GM12875 (cell line): Measurements from ENCODE around the gene ZNRF1.
"Not testable (repeated sequence)": the region's sequence is repeated elsewhere in the genome, so short reads cannot be mapped to it uniquely, and the experiment has no call there.

ENCODE experiments used
- H3K4me3 ChIP-seq: one replicate; pipeline ENCODE4 v1.5.1; 2011; ENCODE audit warnings: low read depth, low read length, control low read depth
- CTCF ChIP-seq: IDR thresholded peaks from 2 replicates; pipeline ENCODE4 v1.5.1; 2011; ENCODE audit warnings: low read depth, mild to moderate bottlenecking, control low read depth, inconsistent platforms, low read length, moderate library complexity, borderline replicate concordance; ENCODE audit not compliant: insufficient read depth

The ZNRF1 gene

GRCh38 chr16:75120253-75120652 is 121.4 kb downstream of the ZNRF1 start:
- no peak overlapping the region for H3K4me3 ChIP-seq
- TF ChIP-seq CTCF = no peak

DNA sequence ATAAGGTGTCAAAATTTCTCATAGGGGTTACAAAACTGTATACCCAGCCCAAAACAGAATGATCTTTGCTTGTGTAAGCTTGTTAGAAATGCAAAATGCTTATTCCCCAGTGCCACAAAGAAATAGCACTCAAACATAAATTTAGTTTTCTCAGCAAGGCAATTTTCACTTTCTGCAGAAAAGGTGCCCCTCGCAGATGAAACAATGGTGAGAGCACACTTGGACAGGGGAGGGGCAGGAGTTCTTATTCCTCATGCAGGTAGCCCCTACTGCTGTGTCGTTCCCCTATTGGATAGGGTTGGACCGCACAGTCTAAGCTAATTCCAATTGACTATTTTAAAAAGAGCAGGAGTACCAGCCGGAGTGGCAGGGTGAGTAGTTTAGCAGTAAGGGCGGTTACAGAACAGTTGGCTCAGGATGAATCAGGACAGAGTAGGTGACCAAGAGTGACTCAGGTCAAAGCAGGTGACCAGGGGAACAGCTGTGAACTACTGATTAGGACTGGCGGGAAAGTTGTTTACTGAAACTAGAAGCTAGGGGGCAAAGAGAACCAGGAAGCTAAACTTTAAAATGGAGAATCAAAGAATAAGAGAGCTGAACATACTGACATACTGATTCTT is 123.2 kb downstream of the ZNRF1 start:
- no peak overlapping the region for H3K4me3 ChIP-seq
- no peak for TF ChIP-seq CTCF

DNA sequence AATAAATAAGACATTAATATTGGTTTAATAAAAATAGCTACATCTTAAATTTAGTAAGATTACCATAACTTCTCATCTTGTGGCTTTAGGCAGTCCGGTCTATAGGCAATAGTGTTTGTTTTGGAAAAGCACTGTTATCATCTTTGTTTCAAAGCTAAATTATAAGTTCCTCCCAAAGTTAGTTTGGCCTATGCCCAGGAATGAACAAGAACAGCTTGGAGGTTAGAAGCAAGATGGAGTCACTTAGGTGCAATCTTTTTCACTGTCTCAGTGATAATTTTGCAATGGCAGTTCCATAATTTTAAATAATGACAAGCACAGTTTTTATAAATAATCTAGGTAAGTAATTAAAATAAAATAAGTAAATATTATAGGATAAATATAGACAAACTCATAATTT is 123.8 kb downstream of the ZNRF1 start:
- no peak overlapping the region for H3K4me3 ChIP-seq
- TF ChIP-seq CTCF = no peak

DNA sequence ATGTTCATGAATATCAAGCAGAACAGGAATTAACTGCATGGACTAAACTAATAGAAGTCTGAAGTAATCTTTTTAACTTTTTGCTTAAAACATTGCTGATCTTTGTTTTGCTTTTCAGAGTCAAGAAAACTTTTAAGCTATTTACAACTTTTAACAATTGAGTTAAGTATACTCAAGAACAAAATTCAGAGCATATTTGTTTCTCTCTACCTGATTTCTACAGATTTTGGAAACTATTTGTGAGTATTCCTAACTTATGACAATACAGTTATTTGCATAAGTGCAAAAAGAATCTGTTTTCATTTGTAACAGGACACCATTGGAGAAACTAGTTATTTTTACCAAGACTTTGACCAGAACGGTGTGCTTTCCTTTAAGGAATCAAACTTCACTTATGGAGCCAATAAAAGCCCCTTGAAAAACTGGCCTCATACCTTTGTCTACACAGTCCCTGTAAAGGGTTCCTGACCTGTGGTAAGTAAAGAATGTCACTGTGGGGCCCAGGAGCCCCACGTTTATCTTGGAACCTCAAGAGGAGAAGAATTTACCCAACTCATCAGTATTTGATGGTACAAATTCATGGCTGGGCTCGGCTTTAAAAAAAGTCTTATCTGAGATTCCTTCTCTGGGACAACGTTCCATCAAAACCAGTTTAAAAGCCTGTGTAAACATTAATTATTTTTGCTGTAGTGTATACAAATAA is 129.0 kb downstream of the ZNRF1 start:
- H3K4me3 ChIP-seq = no peak overlapping the region
- TF ChIP-seq CTCF = no peak

DNA sequence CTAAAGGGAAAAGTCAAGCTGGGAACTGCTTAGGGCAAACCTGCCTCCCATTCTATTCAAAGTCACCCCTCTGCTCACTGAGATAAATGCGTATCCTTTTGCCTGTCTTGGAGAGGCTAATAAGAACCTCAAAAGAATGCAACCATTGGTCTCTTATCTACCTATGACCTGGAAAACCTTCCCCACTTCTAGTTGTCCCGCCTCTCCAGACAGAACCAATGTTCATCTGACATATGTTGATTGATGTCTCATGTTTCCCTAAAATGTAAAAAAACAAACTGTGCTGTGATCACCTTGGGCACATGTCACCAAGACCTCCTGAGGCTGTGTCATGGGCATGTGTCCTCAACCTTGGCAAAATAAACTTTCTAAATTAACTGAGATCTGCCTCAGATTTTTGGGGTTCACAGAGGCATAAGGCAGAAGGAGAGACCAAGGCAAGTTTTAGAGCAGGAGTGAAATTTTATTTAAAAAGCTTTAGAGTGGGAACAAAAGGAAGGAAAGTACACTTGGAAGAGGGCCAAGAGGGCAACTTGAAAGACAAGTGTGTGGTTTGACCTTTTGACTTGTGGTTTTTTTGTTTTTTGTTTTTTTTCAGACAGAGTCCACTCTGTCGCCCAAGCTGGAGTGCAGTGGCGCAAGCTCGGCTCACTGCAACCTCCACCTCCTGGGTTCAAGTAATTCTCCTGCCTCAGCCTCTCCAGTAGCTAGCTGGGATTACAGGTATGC is 130.8 kb downstream of the ZNRF1 start:
- H3K4me3 ChIP-seq = not testable (repeated sequence)

- no peak for TF ChIP-seq CTCF
Measured at GRCh38 chr16:75130150-75130771, 131.4 kb downstream of the ZNRF1 start.

GRCh38 chr16:75131081-75131480 is 132.3 kb downstream of the ZNRF1 start:
- H3K4me3 ChIP-seq = no peak overlapping the region

More at GRCh38 chr16:75130150-75130771, 131.4 kb downstream of the ZNRF1 start:
- H3K4me3 ChIP-seq = no peak overlapping the region

More at GRCh38 chr16:75131081-75131480, 132.3 kb downstream of the ZNRF1 start:
- no peak for TF ChIP-seq CTCF
